Activated T-cell treated with anti-CD3 and anti-CD28 coated beads, Interleukin-2, amount 50 U/mL, for 4 hours (primary cell): ENCODE measurements around the gene MBNL2. TPM values are rescaled to one million over a fixed set of nuclear protein-coding genes. Genes with fewer than 3 reads are reported as not detected.

Source experiments
- ATAC-seq, 2 donors: fragments of 200-7000 bp; cut with Tn5 transposase; one replicate each; pipeline ENCODE4 v1.10.0; 2021
- DNase-seq: peaks from one replicate; pipeline ENCODE4 v3.0.0-alpha.2; 2020
- H3K27me3 Mint-ChIP-seq: one replicate; pipeline ENCODE4 v1.8.0; 2021; ENCODE audit warnings: low read depth, mixed read lengths
- H3K36me3 Mint-ChIP-seq: one replicate; pipeline ENCODE4 v1.8.0; 2022; ENCODE audit warnings: mixed read lengths; ENCODE audit not compliant: insufficient read depth
- H3K4me1 Mint-ChIP-seq: one replicate; pipeline ENCODE4 v1.8.0; 2021; ENCODE audit warnings: low read depth, mixed read lengths
- H3K4me3 Mint-ChIP-seq: one replicate; pipeline ENCODE4 v1.8.0; 2021; ENCODE audit warnings: mild to moderate bottlenecking, moderate library complexity, mixed read lengths
- H3K9me3 Mint-ChIP-seq: one replicate; pipeline ENCODE4 v1.8.0; 2021; ENCODE audit warnings: mixed read lengths
- total RNA-seq, 3 donors: library from RNA; stranded (reverse); gene quantifications; one replicate each; pipeline ENCODE4 v1.2.1, GENCODE V29; 2021

MBNL2 gene
- total RNA-seq, 3 donors from 2014 or later, result 10.3 to 11.7 (median 11.4) TPM

- ATAC-seq, result no peak
Observed at GRCh38 chr13:97364827-97365226, 142.7 kb downstream of the MBNL2 start.

GRCh38 chr13:97366172-97366688 lies 144.1 kb downstream of the MBNL2 start:
- Mint-ChIP-seq H3K4me1 (peaks cover 24% of the 10 kb centered on the region), H3K9me3 (no peaks in the 10 kb centered on the region), H3K4me3 (no peak overlapping the region), H3K36me3 (peaks cover 37% of the 10 kb centered on the region), H3K27me3 (no peaks in the 10 kb centered on the region)
- ATAC-seq (no peak), DNase-seq (no peak)

More at GRCh38 chr13:97364827-97365226, 142.7 kb downstream of the MBNL2 start:
- H3K4me3 Mint-ChIP-seq, result no peak overlapping the region
- H3K27me3 Mint-ChIP-seq, result no peaks in the 10 kb centered on the region
- H3K36me3 Mint-ChIP-seq, result peaks cover 42% of the 10 kb centered on the region
- peaks cover 24% of the 10 kb centered on the region for H3K4me1 Mint-ChIP-seq
- no peak for DNase-seq
- no peaks in the 10 kb centered on the region for H3K9me3 Mint-ChIP-seq

- H3K36me3 Mint-ChIP-seq, result peaks cover 36% of the 10 kb centered on the region
- H3K4me1 Mint-ChIP-seq, result peaks cover 24% of the 10 kb centered on the region
- H3K27me3 Mint-ChIP-seq, result no peaks in the 10 kb centered on the region
- ATAC-seq, result no peak
- no peak for DNase-seq
- peak overlapping the region; percentile 23 for H3K4me3 Mint-ChIP-seq
- no peaks in the 10 kb centered on the region for H3K9me3 Mint-ChIP-seq
Observed at GRCh38 chr13:97367016-97367822, 145.1 kb downstream of the MBNL2 start.

- H3K4me3 Mint-ChIP-seq, result peak overlapping the region; percentile 85
- peaks cover 18% of the 10 kb centered on the region for H3K36me3 Mint-ChIP-seq
- ATAC-seq (no peak), DNase-seq (no peak)
- H3K27me3 Mint-ChIP-seq, result no peaks in the 10 kb centered on the region
- H3K4me1 Mint-ChIP-seq, result peaks cover 24% of the 10 kb centered on the region
- no peaks in the 10 kb centered on the region for H3K9me3 Mint-ChIP-seq
Observed at GRCh38 chr13:97369261-97369893, 147.2 kb downstream of the MBNL2 start.

- H3K27me3 Mint-ChIP-seq, result no peaks in the 10 kb centered on the region
- no peak overlapping the region for H3K4me3 Mint-ChIP-seq
- ATAC-seq (no peak), DNase-seq (no peak)
- no peaks in the 10 kb centered on the region for H3K9me3 Mint-ChIP-seq
- peaks cover 27% of the 10 kb centered on the region for H3K36me3 Mint-ChIP-seq
- peaks cover 22% of the 10 kb centered on the region for H3K4me1 Mint-ChIP-seq
Observed at GRCh38 chr13:97371486-97372109, 149.5 kb downstream of the MBNL2 start.

- Mint-ChIP-seq H3K27me3 (no peaks in the 10 kb centered on the region), H3K9me3 (no peaks in the 10 kb centered on the region), H3K4me1 (peaks cover 14% of the 10 kb centered on the region), H3K4me3 (no peak overlapping the region), H3K36me3 (peaks cover 21% of the 10 kb centered on the region)
- DNase-seq (no peak), ATAC-seq (no peak)
Observed at GRCh38 chr13:97372936-97373335, 150.8 kb downstream of the MBNL2 start.

GRCh38 chr13:97373787-97374186 lies 151.7 kb downstream of the MBNL2 start:
- Mint-ChIP-seq H3K4me1 (peaks cover 9% of the 10 kb centered on the region), H3K4me3 (no peak overlapping the region), H3K36me3 (peaks cover 21% of the 10 kb centered on the region), H3K9me3 (no peaks in the 10 kb centered on the region), H3K27me3 (no peaks in the 10 kb centered on the region)
- ATAC-seq (no peak), DNase-seq (no peak)

GRCh38 chr13:97376981-97377380 lies 154.8 kb downstream of the MBNL2 start:
- Mint-ChIP-seq H3K9me3 (no peaks in the 10 kb centered on the region), H3K27me3 (no peaks in the 10 kb centered on the region), H3K36me3 (peaks cover 24% of the 10 kb centered on the region), H3K4me3 (no peak overlapping the region), H3K4me1 (no peaks in the 10 kb centered on the region)
- ATAC-seq, result no peak
- DNase-seq, result no peak

GRCh38 chr13:97379386-97379785 lies 157.3 kb downstream of the MBNL2 start:
- peaks cover 30% of the 10 kb centered on the region for H3K36me3 Mint-ChIP-seq
- no peak for ATAC-seq
- H3K27me3 Mint-ChIP-seq, result no peaks in the 10 kb centered on the region
- DNase-seq, result no peak
- no peaks in the 10 kb centered on the region for H3K9me3 Mint-ChIP-seq
- peaks cover 5% of the 10 kb centered on the region for H3K4me1 Mint-ChIP-seq
- H3K4me3 Mint-ChIP-seq, result no peak overlapping the region

- Mint-ChIP-seq H3K36me3 (peaks cover 28% of the 10 kb centered on the region), H3K4me1 (peaks cover 5% of the 10 kb centered on the region), H3K4me3 (no peak overlapping the region), H3K27me3 (no peaks in the 10 kb centered on the region), H3K9me3 (no peaks in the 10 kb centered on the region)
- ATAC-seq, result no peak
- no peak for DNase-seq
Observed at GRCh38 chr13:97380696-97381095, 158.6 kb downstream of the MBNL2 start.

- Mint-ChIP-seq H3K9me3 (no peaks in the 10 kb centered on the region), H3K36me3 (peaks cover 25% of the 10 kb centered on the region), H3K27me3 (no peaks in the 10 kb centered on the region), H3K4me3 (no peak overlapping the region), H3K4me1 (peaks cover 7% of the 10 kb centered on the region)
- DNase-seq (no peak), ATAC-seq (no peak)
Observed at GRCh38 chr13:97381189-97381588, 159.1 kb downstream of the MBNL2 start.

GRCh38 chr13:97382276-97382675 lies 160.1 kb downstream of the MBNL2 start:
- H3K27me3 Mint-ChIP-seq, result no peaks in the 10 kb centered on the region

GRCh38 chr13:97384371-97384770 lies 162.2 kb downstream of the MBNL2 start:
- Mint-ChIP-seq H3K27me3 (no peaks in the 10 kb centered on the region), H3K36me3 (peaks cover 28% of the 10 kb centered on the region), H3K9me3 (no peaks in the 10 kb centered on the region), H3K4me3 (no peak overlapping the region), H3K4me1 (peaks cover 25% of the 10 kb centered on the region)
- DNase-seq (no peak), ATAC-seq (no peak)

More at GRCh38 chr13:97382276-97382675, 160.1 kb downstream of the MBNL2 start:
- Mint-ChIP-seq H3K36me3 (peaks cover 23% of the 10 kb centered on the region), H3K4me3 (no peak overlapping the region), H3K4me1 (peaks cover 18% of the 10 kb centered on the region), H3K9me3 (no peaks in the 10 kb centered on the region)
- DNase-seq (no peak), ATAC-seq (no peak)

- no peak overlapping the region for H3K4me3 Mint-ChIP-seq
- peaks cover 25% of the 10 kb centered on the region for H3K4me1 Mint-ChIP-seq
- DNase-seq (no peak), ATAC-seq (no peak)
- peaks cover 27% of the 10 kb centered on the region for H3K36me3 Mint-ChIP-seq
- no peaks in the 10 kb centered on the region for H3K9me3 Mint-ChIP-seq
- no peaks in the 10 kb centered on the region for H3K27me3 Mint-ChIP-seq
Observed at GRCh38 chr13:97385146-97385545, 163.0 kb downstream of the MBNL2 start.
